Activated naive CD8-positive, alpha-beta T cell treated with anti-CD3 and anti-CD28 coated beads for 36 hours (primary cell): Measurements from ENCODE around the gene LGALS9. TPM values are rescaled to one million over a fixed set of nuclear protein-coding genes. Genes with fewer than 3 reads are reported as not detected.

Experiments used
- total RNA-seq, 2 experiments: library from RNA; stranded (reverse); gene quantifications; one replicate each; pipeline ENCODE4 v1.2.3, GENCODE V29; 2021

The LGALS9 gene
- total RNA-seq, 2 experiments from 2014 or later, result 25.1 to 25.3 TPM

Other genes starting within 250 kb of the LGALS9 start
- 10 to 100 TPM; 58.9 to 62.5 TPM for gene KSR1, start 174.7 kb upstream of the LGALS9 start, total RNA-seq
- under 1 TPM in 1 of 2 experiments, not detected in 1; 0.10 TPM for gene NOS2, start 169.3 kb downstream of the LGALS9 start, total RNA-seq